ENCODE results near the gene RINL.
"Not testable (repeated sequence)": the region's sequence is repeated elsewhere in the genome, so short reads cannot be mapped to it uniquely, and the experiment has no call there.

The RINL gene

DNA sequence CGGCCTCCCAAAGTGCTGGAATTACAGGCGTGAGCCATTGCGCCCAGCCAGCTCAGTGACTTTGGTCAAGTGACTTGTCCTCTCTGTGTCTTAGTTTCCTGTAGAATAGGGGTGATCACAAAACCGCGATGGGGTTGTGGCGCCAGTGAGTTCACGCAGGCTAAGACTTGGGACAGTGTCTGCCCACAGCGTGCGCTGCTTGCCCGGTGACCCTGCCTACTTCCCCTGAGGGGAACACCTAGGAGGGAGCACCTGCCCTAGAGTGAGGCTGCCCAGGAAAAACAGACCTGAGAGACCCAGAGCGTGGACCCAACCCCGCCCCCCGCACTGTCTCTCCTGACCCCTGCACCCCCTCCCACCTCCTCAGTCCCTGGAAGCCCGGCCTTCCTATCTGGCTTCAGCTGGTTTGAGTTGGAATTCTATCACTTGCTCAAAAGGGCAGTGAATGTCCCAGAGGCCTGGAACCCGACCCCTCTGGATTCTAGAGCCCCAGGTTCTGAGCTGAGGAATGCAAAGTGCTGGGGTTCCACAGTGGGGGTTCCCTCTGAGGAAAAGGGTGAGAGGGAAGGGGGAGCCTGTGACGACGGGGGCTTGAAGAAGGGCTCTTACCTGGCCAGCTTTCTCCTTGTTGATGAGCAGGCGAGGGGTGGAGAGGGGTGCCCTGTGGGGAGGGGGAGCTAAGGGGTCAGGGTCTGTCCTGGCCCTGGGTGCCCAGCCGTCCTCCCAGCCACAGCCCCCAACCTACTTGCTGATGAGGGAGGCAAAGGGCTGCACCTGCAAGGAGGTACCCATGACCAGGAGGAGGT is 2.2 kb upstream of the RINL start:
- H3K27ac ChIP-seq = no peak overlapping the region
- TF ChIP-seq, protein P1, sequence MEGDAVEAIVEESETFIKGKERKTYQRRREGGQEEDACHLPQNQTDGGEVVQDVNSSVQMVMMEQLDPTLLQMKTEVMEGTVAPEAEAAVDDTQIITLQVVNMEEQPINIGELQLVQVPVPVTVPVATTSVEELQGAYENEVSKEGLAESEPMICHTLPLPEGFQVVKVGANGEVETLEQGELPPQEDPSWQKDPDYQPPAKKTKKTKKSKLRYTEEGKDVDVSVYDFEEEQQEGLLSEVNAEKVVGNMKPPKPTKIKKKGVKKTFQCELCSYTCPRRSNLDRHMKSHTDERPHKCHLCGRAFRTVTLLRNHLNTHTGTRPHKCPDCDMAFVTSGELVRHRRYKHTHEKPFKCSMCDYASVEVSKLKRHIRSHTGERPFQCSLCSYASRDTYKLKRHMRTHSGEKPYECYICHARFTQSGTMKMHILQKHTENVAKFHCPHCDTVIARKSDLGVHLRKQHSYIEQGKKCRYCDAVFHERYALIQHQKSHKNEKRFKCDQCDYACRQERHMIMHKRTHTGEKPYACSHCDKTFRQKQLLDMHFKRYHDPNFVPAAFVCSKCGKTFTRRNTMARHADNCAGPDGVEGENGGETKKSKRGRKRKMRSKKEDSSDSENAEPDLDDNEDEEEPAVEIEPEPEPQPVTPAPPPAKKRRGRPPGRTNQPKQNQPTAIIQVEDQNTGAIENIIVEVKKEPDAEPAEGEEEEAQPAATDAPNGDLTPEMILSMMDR (IDR thresholded peaks at IDR 0.05) = no peak
- TF ChIP-seq ZFX (IDR thresholded peaks at IDR 0.05; ENCODE audit: borderline replicate concordance) = no peak

- TF ChIP-seq, protein P1 (IDR thresholded peaks at IDR 0.05) = no peak
- TF ChIP-seq ZFX (IDR thresholded peaks at IDR 0.05; ENCODE audit: borderline replicate concordance) = no peak
- no peak overlapping the region for H3K27ac ChIP-seq
Observed at GRCh38 chr19:38879400-38879751, 1.3 kb upstream of the RINL start.

- H3K27ac ChIP-seq = peak overlapping the region; percentile 32; the same call in 1 of the 2 replicates
- TF ChIP-seq, protein P1 (IDR thresholded peaks at IDR 0.05) = no peak
- TF ChIP-seq ZFX (IDR thresholded peaks at IDR 0.05; ENCODE audit: borderline replicate concordance) = no peak
Observed at GRCh38 chr19:38878575-38879399, 712 bp upstream of the RINL start.

GRCh38 chr19:38875656-38876395 is 2.2 kb downstream of the RINL start:
- H3K27ac ChIP-seq = no peak overlapping the region
- TF ChIP-seq, protein P1 (IDR thresholded peaks at IDR 0.05) = no peak
- TF ChIP-seq ZFX (IDR thresholded peaks at IDR 0.05; ENCODE audit: borderline replicate concordance) = no peak

GRCh38 chr19:38873400-38873799 is 4.7 kb downstream of the RINL start:
- H3K27ac ChIP-seq = not testable (repeated sequence)

- no peak for TF ChIP-seq ZFX (IDR thresholded peaks at IDR 0.05; ENCODE audit: borderline replicate concordance)
- TF ChIP-seq, protein P1 (IDR thresholded peaks at IDR 0.05) = no peak
- peak overlapping the region; percentile 48; the same call in 1 of the 2 replicates for H3K27ac ChIP-seq
Observed at GRCh38 chr19:38870612-38871011, 7.5 kb downstream of the RINL start.

GRCh38 chr19:38869836-38870607 is 8.1 kb downstream of the RINL start:
- TF ChIP-seq ZFX (IDR thresholded peaks at IDR 0.05; ENCODE audit: borderline replicate concordance) = no peak
- TF ChIP-seq, protein P1 (IDR thresholded peaks at IDR 0.05) = peak; percentile 96
- peak overlapping the region; percentile 48 for H3K27ac ChIP-seq

Measured in 22Rv1 (cell line).